HCT116 (cell line): Measurements from ENCODE around the gene ETDC. TPM values are rescaled to one million over a fixed set of nuclear protein-coding genes. Genes with fewer than 3 reads are reported as not detected.
"Not testable (repeated sequence)": the region's sequence is repeated elsewhere in the genome, so short reads cannot be mapped to it uniquely, and the experiment has no call there.

ENCODE experiments used
- ATAC-seq: fragments of 200-7000 bp; cut with Tn5 transposase; 2 replicates; pipeline ENCODE4 v1.9.1; 2020; ENCODE audit warnings: mild to moderate bottlenecking, moderate library complexity
- Bru-seq: library from RNA; stranded (reverse); fragments of 400-500 nt; gene quantifications from one replicate; lab custom pipeline; 2021; lab: Mats Ljungman, UMichigan
- BruChase-seq, 2 experiments: library from RNA; stranded (reverse); fragments of 400-500 nt; gene quantifications; one replicate each; lab custom pipeline; 2021; lab: Mats Ljungman, UMichigan
- BruUV-seq: library from RNA; stranded (reverse); fragments of 400-500 nt; replicated peaks from 2 replicates; lab custom pipeline; 2021; lab: Mats Ljungman, UMichigan
- CTCF ChIA-PET: fragments of 300-600 bp; sonication (Branson Sonifier 250); formaldehyde crosslinking; loops from one replicate; lab custom pipeline; 2021; ENCODE audit warnings: antibody characterized with exemption; lab: Charles Lee
- POLR2A ChIA-PET: fragments of 300-600, 350-600 bp; sonication (Branson Sonifier 250); formaldehyde crosslinking; loops from one replicate; lab custom pipeline; 2021; ENCODE audit warnings: antibody characterized with exemption; lab: Charles Lee
- RAD21 ChIA-PET, 2 experiments: fragments of 300-600 bp; sonication (Branson Sonifier 250); formaldehyde crosslinking; loops; one replicate each; lab custom pipeline; 2023; ENCODE audit warnings: low total read pairs in 2 of 2; ENCODE audit not compliant: uncharacterized antibody in 2 of 2, unreplicated experiment in 2 of 2, low non-redundant PET in 1 of 2; lab: Charles Lee
- DNase-seq: peaks from one replicate; pipeline ENCODE4 v3.0.0-alpha.2; 2010; ENCODE audit warnings: low read depth, low spot score
- H2AFZ ChIP-seq: fragments of 200-600 bp; shearing (Covaris generic), sonication (generic); 2 replicates; pipeline ENCODE4 v1.6.1; 2017; ENCODE audit warnings: low read depth, mixed run types, mixed read lengths, antibody characterized with exemption, low read length; ENCODE audit not compliant: poor library complexity, severe bottlenecking
- H3K27ac ChIP-seq: 2 replicates; pipeline ENCODE4 v1.5.1; 2012; ENCODE audit warnings: low read depth, low read length
- H3K27me3 ChIP-seq: fragments of 200-600 bp; sonication (generic); 2 replicates; pipeline ENCODE4 v1.6.1; 2016; ENCODE audit warnings: mixed run types, low read length, mixed read lengths; ENCODE audit not compliant: insufficient read depth
- H3K36me3 ChIP-seq, 2 experiments: fragments of 200-500 bp in 1 of 2; fragments of 200-600 bp in 1 of 2; sonication (Bioruptor generic) in 1 of 2; sonication (generic) in 1 of 2; 2 replicates each; pipeline versions ENCODE4 v1.5.1 to v1.6.1; 2014 to 2016; ENCODE audit warnings: low read length in 2 of 2, inconsistent platforms in 1 of 2, mixed read lengths in 1 of 2, mixed run types in 1 of 2; ENCODE audit not compliant: insufficient read depth in 2 of 2, control insufficient read depth in 1 of 2
- H3K4me1 ChIP-seq, 2 experiments: fragments of 200-600 bp in 1 of 2; sonication (generic) in 1 of 2; 2 replicates each; pipeline versions ENCODE4 v1.5.1 to v1.6.1; 2012 to 2017; ENCODE audit warnings: low read length in 2 of 2, inconsistent platforms in 1 of 2, mild to moderate bottlenecking in 1 of 2, mixed read lengths in 1 of 2, mixed run types in 1 of 2, moderate library complexity in 1 of 2; ENCODE audit not compliant: insufficient read depth in 2 of 2, control insufficient read depth in 1 of 2
- H3K4me2 ChIP-seq: fragments of 200-600 bp; sonication (generic); 2 replicates; pipeline ENCODE4 v1.6.1; 2017; ENCODE audit warnings: mixed run types, low read length, mixed read lengths
- H3K4me3 ChIP-seq, 2 experiments: fragments of 200-600 bp in 1 of 2; sonication (generic) in 1 of 2; replicated peaks in 1 of 2; 2 replicates each; pipeline ENCODE4 v1.5.1; 2011 to 2016; ENCODE audit warnings: low read length in 2 of 2, control low read depth in 1 of 2, low read depth in 1 of 2, mild to moderate bottlenecking in 1 of 2, mixed read lengths in 1 of 2, mixed run types in 1 of 2
- H3K79me2 ChIP-seq: fragments of 200-600 bp; sonication (generic); 2 replicates; pipeline ENCODE4 v1.6.1; 2017; ENCODE audit warnings: mild to moderate bottlenecking, mixed run types, low read length, moderate library complexity, mixed read lengths; ENCODE audit not compliant: insufficient read depth
- H3K9ac ChIP-seq: fragments of 200-600 bp; sonication (generic); 2 replicates; pipeline ENCODE4 v1.6.1; 2016; ENCODE audit warnings: low read length, mixed read lengths
- H3K9me2 ChIP-seq: fragments of 200-600 bp; sonication (generic), shearing (Covaris generic); 2 replicates; pipeline ENCODE4 v1.6.1; 2017; ENCODE audit warnings: mixed run types, mild to moderate bottlenecking, moderate library complexity; ENCODE audit not compliant: insufficient read depth
- H3K9me3 ChIP-seq, 2 experiments: fragments of 200-500 bp in 1 of 2; fragments of 200-600 bp in 1 of 2; sonication (Bioruptor generic) in 1 of 2; sonication (generic) in 1 of 2; 2 replicates each; pipeline ENCODE4 v1.6.1; 2014 to 2017; ENCODE audit warnings: low read length in 2 of 2, mixed read lengths in 2 of 2, inconsistent platforms in 1 of 2, low read depth in 1 of 2, mild to moderate bottlenecking in 1 of 2, mixed run types in 1 of 2, moderate library complexity in 1 of 2; ENCODE audit not compliant: control insufficient read depth in 1 of 2, insufficient read depth in 1 of 2
- H4K20me1 ChIP-seq: fragments of 200-600 bp; sonication (generic), shearing (Covaris generic); 2 replicates; pipeline ENCODE4 v1.6.1; 2017; ENCODE audit warnings: mixed run types, mild to moderate bottlenecking, moderate library complexity; ENCODE audit not compliant: insufficient read depth
- CEBPB ChIP-seq: IDR thresholded peaks from 2 replicates; pipeline ENCODE4 v1.6.1; 2012; ENCODE audit warnings: low read depth
- EGR1 ChIP-seq: IDR thresholded peaks from 2 replicates; pipeline ENCODE4 v1.6.1; 2012; ENCODE audit warnings: low read depth
- ELF1 ChIP-seq: IDR thresholded peaks from 2 replicates; pipeline ENCODE4 v1.6.1; 2012; ENCODE audit warnings: low read depth, borderline replicate concordance
- EZH2 ChIP-seq: fragments of 200-600 bp; sonication (generic); IDR thresholded peaks from 2 replicates; pipeline ENCODE4 v1.6.1; 2017; ENCODE audit warnings: antibody characterized with exemption, mixed run types
- EZH2phosphoT487 ChIP-seq: fragments of 200-600 bp; IDR thresholded peaks from 2 replicates; pipeline ENCODE4 v1.6.1; 2018; ENCODE audit warnings: antibody characterized with exemption, borderline replicate concordance
- MAX ChIP-seq: IDR thresholded peaks from 2 replicates; pipeline ENCODE4 v1.6.1; 2012
- POLR2A ChIP-seq: IDR thresholded peaks from 2 replicates; pipeline ENCODE4 v1.7.0; 2011; ENCODE audit warnings: borderline replicate concordance; ENCODE audit not compliant: insufficient read depth, insufficient read length; ENCODE audit errors: extremely low read depth
- RAD21 ChIP-seq: IDR thresholded peaks from 2 replicates; pipeline ENCODE4 v1.6.1; 2012; ENCODE audit warnings: low read depth, mild to moderate bottlenecking
- SRF ChIP-seq: IDR thresholded peaks from 2 replicates; pipeline ENCODE4 v1.6.1; 2012; ENCODE audit warnings: low read depth
- ZBTB33 ChIP-seq: IDR thresholded peaks from 2 replicates; pipeline ENCODE4 v1.6.1; 2011; ENCODE audit warnings: mild to moderate bottlenecking, low read length, moderate library complexity; ENCODE audit not compliant: insufficient replicate concordance; ENCODE audit errors: extremely low read depth
- ZFX ChIP-seq: fragments of 450-650 bp; IDR thresholded peaks from 2 replicates; pipeline ENCODE4 v1.6.1; 2017
- ZNF274 ChIP-seq: fragments of 200-500 bp; sonication (Bioruptor generic); IDR thresholded peaks from 2 replicates; pipeline ENCODE4 v1.6.1; 2014; ENCODE audit warnings: mild to moderate bottlenecking, low read depth, low read length, inconsistent platforms
- intact Hi-C: fragments of 100-400 bp; cut with micrococcal nuclease; formaldehyde crosslinking; loops from 2 replicates; pipeline ENCODE4 v1.10.0; 2022
- long read RNA-seq: library from polyadenylated mRNA; unstranded; transcript quantifications from one replicate; pipeline ENCODE4 v2.0.0, GENCODE V29; 2021; ENCODE audit not compliant: unreplicated experiment
- polyA plus RNA-seq: library from polyadenylated mRNA; unstranded; fragments of >200 nt; gene quantifications from 2 replicates; pipeline ENCODE4 v1.2.1, GENCODE V29; 2012; ENCODE audit warnings: missing spikeins
- total RNA-seq: library from RNA; stranded (reverse); gene quantifications from one replicate; pipeline ENCODE4 v1.2.1, GENCODE V29; 2021; ENCODE audit not compliant: unreplicated experiment
- TF ChIP-seq, protein P1 (sequence below): IDR thresholded peaks from 2 replicates; pipeline ENCODE4 v1.6.1; 2012; ENCODE audit warnings: low read depth

ETDC gene
- total RNA-seq (not detected), Bru-seq, nascent RNA (not detected), BruChase-seq, experiment 1, labeled RNA remaining after a 6-hour chase (not detected), BruChase-seq, experiment 2, labeled RNA remaining after a 2-hour chase (not detected)
- not detected in 2 replicates for polyA plus RNA-seq
- long read RNA-seq, result 0 reads

DNA sequence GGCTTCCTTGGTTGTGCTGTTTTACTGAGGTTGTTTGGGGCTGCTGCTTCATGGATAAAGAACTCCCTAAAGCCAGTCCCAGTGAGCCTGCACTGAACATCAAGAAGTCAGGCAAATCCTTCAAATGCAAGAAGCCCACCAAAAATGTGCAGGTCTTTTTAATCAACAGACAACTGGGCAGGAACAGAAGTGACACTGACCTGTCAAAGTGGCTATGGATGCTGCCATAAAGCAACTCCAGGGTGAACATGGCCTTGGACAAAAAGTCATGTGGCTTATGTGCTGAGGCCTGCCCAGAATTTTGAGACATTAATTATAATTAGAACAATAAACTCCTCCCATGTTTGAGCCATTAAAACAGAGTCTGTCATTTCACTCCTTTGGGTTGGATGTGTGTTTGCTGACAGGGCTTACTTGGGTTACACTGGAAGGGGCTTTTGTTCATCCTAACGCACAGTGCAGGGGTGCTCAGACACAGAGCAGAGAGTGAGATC, at the start of gene ETDC:
ETDC (plus strand) TSS at position 51 of the 494 bp plus-strand sequence; CDS start at position 51, 0 bp downstream.
- H3K27me3 ChIP-seq, result no peaks in the 10 kb centered on the region
- no peak within 1 kb of the TSS for H2AFZ ChIP-seq
- POLR2A ChIA-PET, result no interaction called here
- no peaks in the 10 kb centered on the region for H3K9me2 ChIP-seq
- H3K4me3 ChIP-seq, result no peak within 1 kb of the TSS
- no peaks in the 10 kb centered on the region for H3K79me2 ChIP-seq
- RAD21 ChIA-PET, result no interaction called here
- no peak within 1 kb of the TSS for H3K9ac ChIP-seq
- H3K4me1 ChIP-seq, result no peaks in the 10 kb centered on the region
- no peak for DNase-seq
- BruUV-seq, result no TSS peak
- H3K4me2 ChIP-seq, result no peak within 1 kb of the TSS
- no peaks in the 10 kb centered on the region for H3K9me3 ChIP-seq
- no peak for TF ChIP-seq RAD21
- TF ChIP-seq EZH2, result no peak
- no peak for TF ChIP-seq ZFX
- TF ChIP-seq CEBPB, result no peak
- TF ChIP-seq ZBTB33, result no peak
- no peak for TF ChIP-seq EZH2phosphoT487
- TF ChIP-seq POLR2A, result no peak
- no peak for TF ChIP-seq ELF1
- TF ChIP-seq, protein P1, sequence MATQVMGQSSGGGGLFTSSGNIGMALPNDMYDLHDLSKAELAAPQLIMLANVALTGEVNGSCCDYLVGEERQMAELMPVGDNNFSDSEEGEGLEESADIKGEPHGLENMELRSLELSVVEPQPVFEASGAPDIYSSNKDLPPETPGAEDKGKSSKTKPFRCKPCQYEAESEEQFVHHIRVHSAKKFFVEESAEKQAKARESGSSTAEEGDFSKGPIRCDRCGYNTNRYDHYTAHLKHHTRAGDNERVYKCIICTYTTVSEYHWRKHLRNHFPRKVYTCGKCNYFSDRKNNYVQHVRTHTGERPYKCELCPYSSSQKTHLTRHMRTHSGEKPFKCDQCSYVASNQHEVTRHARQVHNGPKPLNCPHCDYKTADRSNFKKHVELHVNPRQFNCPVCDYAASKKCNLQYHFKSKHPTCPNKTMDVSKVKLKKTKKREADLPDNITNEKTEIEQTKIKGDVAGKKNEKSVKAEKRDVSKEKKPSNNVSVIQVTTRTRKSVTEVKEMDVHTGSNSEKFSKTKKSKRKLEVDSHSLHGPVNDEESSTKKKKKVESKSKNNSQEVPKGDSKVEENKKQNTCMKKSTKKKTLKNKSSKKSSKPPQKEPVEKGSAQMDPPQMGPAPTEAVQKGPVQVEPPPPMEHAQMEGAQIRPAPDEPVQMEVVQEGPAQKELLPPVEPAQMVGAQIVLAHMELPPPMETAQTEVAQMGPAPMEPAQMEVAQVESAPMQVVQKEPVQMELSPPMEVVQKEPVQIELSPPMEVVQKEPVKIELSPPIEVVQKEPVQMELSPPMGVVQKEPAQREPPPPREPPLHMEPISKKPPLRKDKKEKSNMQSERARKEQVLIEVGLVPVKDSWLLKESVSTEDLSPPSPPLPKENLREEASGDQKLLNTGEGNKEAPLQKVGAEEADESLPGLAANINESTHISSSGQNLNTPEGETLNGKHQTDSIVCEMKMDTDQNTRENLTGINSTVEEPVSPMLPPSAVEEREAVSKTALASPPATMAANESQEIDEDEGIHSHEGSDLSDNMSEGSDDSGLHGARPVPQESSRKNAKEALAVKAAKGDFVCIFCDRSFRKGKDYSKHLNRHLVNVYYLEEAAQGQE, result no peak
- TF ChIP-seq EGR1, result no peak
- no peak for TF ChIP-seq SRF
- no peak for TF ChIP-seq ZNF274
- TF ChIP-seq MAX, result no peak
- intact Hi-C loops, result no loop called here
- H4K20me1 ChIP-seq, result no peaks in the 10 kb centered on the region
- no peak for ATAC-seq
- H3K36me3 ChIP-seq, result no peaks in the 10 kb centered on the region
- CTCF ChIA-PET, result no interaction called here
- H3K27ac ChIP-seq, result no peak within 1 kb of the TSS

GRCh38 chrX:135260976-135261375, 48.3 kb upstream of the ETDC start:
- H3K9ac ChIP-seq, BruUV-seq, RAD21 ChIA-PET: not testable (repeated sequence)

More at GRCh38 chrX:135260976-135261375, 48.3 kb upstream of the ETDC start:
- H3K27me3 ChIP-seq, intact Hi-C loops, H3K4me3 ChIP-seq, H3K36me3 ChIP-seq, H3K4me2 ChIP-seq, H3K27ac ChIP-seq, H3K9me3 ChIP-seq, DNase-seq, H3K79me2 ChIP-seq, H3K4me1 ChIP-seq, H3K9me2 ChIP-seq, POLR2A ChIA-PET, H4K20me1 ChIP-seq, ATAC-seq, CTCF ChIA-PET, H2AFZ ChIP-seq: not testable (repeated sequence)
